ENCODE data around the gene IPO9.

Gene IPO9

DNA sequence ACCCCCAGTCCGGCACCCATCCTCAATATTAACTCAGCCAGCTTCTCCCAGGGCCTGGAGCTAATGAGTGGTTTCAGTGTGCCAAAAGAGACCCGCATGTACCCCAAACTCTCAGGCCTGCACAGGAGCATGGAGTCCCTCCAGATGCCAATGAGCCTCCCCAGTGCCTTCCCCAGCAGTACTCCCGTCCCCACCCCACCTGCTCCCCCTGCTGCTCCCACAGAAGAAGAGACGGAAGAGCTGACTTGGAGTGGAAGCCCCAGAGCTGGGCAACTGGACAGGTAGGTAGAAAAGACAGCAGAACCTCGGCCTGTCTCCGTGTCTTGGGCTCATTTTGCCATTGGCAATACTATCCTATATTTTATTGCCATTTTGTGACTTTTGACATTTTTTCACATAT, 45.4 kb upstream of the IPO9 start:
- no peak overlapping the region for H3K4me3 ChIP-seq (ENCODE audit: control insufficient read depth, low read depth, low read length)
- DNase-seq (ENCODE audit: low read depth) = no peak
- TF ChIP-seq, protein P1, sequence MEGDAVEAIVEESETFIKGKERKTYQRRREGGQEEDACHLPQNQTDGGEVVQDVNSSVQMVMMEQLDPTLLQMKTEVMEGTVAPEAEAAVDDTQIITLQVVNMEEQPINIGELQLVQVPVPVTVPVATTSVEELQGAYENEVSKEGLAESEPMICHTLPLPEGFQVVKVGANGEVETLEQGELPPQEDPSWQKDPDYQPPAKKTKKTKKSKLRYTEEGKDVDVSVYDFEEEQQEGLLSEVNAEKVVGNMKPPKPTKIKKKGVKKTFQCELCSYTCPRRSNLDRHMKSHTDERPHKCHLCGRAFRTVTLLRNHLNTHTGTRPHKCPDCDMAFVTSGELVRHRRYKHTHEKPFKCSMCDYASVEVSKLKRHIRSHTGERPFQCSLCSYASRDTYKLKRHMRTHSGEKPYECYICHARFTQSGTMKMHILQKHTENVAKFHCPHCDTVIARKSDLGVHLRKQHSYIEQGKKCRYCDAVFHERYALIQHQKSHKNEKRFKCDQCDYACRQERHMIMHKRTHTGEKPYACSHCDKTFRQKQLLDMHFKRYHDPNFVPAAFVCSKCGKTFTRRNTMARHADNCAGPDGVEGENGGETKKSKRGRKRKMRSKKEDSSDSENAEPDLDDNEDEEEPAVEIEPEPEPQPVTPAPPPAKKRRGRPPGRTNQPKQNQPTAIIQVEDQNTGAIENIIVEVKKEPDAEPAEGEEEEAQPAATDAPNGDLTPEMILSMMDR (IDR thresholded peaks at IDR 0.05; ENCODE audit: control insufficient read depth, insufficient read depth, low read depth, low read length, missing control alignments) = peak; percentile 11

DNA sequence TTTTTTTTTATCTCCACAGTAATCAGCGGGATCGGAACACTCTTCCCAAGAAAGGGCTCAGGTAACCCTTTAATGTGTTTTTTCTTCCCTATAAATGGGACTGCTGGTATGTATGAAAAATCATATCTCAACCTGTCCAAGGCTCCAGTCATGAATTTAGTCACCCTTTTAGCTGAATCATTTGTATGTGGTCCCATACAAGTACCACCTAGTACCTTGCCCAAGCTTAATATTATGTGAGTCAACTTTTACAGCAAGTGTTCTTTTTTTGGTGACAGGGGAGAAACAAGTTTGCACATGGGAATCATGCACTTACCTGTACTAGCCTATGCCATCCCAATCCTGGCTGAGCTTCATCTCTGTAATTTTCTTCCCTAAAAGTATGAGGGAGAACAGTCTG, 43.7 kb upstream of the IPO9 start:
- TF ChIP-seq, protein P1 (IDR thresholded peaks at IDR 0.05; ENCODE audit: control insufficient read depth, insufficient read depth, low read depth, low read length, missing control alignments) = no peak
- H3K4me3 ChIP-seq (ENCODE audit: control insufficient read depth, low read depth, low read length) = no peak overlapping the region
- no peak for DNase-seq (ENCODE audit: low read depth)

DNA sequence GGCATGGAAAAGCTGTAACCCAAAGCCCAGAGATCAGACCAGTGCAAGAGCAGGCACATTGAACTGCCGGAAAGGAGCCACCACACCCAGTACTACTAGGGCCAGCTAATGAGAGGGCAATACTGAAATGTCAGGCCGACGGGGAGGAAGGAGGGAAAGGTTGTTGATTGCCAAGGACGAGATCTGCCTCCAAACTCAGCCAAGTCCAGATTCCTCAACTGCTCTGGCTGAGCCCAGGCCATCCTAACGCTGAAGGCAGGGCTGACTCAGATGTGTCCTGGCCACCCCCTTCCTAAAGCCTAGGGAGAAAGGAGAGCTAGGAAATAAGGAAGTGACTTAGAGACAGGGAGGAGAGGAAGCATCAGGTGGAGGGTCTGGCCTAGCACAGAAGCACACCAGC, 42.1 kb upstream of the IPO9 start:
- no peak overlapping the region for H3K4me3 ChIP-seq (ENCODE audit: control insufficient read depth, low read depth, low read length)
- TF ChIP-seq, protein P1 (IDR thresholded peaks at IDR 0.05; ENCODE audit: control insufficient read depth, insufficient read depth, low read depth, low read length, missing control alignments) = no peak

DNA sequence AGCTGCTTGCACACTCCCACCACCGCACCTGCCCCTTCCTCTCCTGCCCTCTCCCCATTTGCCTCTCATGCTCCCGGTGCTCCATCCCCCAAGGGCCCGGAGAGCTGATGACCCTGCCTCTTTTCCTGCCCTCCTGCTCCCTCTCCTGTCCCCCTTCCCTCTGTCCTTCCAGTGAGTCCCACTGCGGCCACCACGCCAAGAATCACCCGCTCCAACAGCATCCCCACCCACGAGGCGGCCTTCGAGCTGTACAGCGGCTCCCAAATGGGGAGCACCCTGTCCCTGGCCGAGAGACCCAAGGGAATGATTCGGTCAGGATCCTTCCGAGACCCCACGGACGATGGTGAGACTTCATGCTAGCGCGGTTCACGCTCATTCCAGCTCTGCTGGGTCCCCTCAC, 40.7 kb upstream of the IPO9 start:
- no peak for DNase-seq (ENCODE audit: low read depth)
- H3K4me3 ChIP-seq (ENCODE audit: control insufficient read depth, low read depth, low read length) = no peak overlapping the region
- TF ChIP-seq, protein P1 (IDR thresholded peaks at IDR 0.05; ENCODE audit: control insufficient read depth, insufficient read depth, low read depth, low read length, missing control alignments) = no peak

More for the DNA sequence above, 42.1 kb upstream of the IPO9 start:
- no peak for DNase-seq (ENCODE audit: low read depth)

GRCh38 chr1:201789245-201789644, 39.7 kb upstream of the IPO9 start:
- H3K4me3 ChIP-seq (ENCODE audit: control insufficient read depth, low read depth, low read length) = no peak overlapping the region
- no peak for DNase-seq (ENCODE audit: low read depth)
- TF ChIP-seq, protein P1 (IDR thresholded peaks at IDR 0.05; ENCODE audit: control insufficient read depth, insufficient read depth, low read depth, low read length, missing control alignments) = no peak

DNA sequence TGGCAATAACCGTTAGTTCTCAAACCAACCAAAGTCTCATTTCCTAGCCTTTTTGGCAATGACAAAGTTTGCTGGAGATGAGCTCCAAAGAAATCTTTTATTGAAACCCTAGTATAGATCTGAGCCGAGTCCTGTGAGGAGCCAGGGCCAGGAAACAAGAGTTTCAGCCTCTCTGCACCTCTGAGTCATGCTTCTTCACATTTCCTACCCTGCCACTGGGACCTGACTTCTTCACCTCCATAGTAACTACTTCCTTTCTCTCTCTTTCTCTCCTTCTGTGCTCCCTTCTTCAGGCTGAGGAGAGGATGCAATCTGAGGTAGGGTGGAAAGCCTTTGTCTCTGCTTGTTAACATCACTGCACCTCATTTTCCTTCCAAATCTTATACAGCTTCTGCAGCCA, 38.7 kb upstream of the IPO9 start:
- H3K4me3 ChIP-seq (ENCODE audit: control insufficient read depth, low read depth, low read length) = no peak overlapping the region
- TF ChIP-seq, protein P1 (IDR thresholded peaks at IDR 0.05; ENCODE audit: control insufficient read depth, insufficient read depth, low read depth, low read length, missing control alignments) = no peak
- no peak for DNase-seq (ENCODE audit: low read depth)

Data from AG09309 (cell line).